Gastrocnemius medialis (tissue), 4 donors: ENCODE data around the gene STRBP.

Source experiments
- POLR2A ChIP-seq, 2 donors: fragments of 450-650 bp; IDR thresholded peaks; one replicate each; pipeline ENCODE4 v1.6.1; 2017; ENCODE audit warnings: antibody characterized with exemption in 2 of 2, mild to moderate bottlenecking in 2 of 2, moderate library complexity in 2 of 2
- TF ChIP-seq, protein P1 (sequence below), 5 experiments: fragments of 450-650 bp in 3 of 5; fragments of 200-600 bp in 2 of 5; sonication (generic) in 2 of 5; IDR thresholded peaks in 4 of 5; conservative IDR thresholded peaks in 1 of 5; 1 replicate in 4 of 5; 2 replicates in 1 of 5; pipeline ENCODE4 v1.5.1; 2016 to 2019; ENCODE audit warnings: antibody characterized with exemption in 5 of 5, mild to moderate bottlenecking in 3 of 5, moderate library complexity in 3 of 5

DNA sequence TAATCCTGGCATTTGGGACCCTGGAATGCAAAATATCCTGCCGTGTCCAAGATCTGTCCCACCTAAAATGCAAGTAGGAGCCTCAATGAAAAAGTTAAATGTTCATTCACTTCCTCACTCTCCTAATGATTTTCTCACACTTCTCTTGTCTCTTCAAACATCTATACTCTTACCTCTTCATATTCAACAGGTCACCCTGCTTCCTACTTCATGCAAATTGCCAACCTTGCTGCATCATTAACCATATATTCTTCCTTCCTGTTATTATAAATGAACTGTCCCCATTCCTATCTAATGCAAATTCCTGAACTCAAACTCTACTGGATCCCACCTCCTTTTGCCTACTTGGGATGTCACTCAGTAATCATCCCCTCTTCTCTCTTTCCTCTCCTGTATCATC lies 74.4 kb downstream of the STRBP start:
- TF ChIP-seq, protein P1, sequence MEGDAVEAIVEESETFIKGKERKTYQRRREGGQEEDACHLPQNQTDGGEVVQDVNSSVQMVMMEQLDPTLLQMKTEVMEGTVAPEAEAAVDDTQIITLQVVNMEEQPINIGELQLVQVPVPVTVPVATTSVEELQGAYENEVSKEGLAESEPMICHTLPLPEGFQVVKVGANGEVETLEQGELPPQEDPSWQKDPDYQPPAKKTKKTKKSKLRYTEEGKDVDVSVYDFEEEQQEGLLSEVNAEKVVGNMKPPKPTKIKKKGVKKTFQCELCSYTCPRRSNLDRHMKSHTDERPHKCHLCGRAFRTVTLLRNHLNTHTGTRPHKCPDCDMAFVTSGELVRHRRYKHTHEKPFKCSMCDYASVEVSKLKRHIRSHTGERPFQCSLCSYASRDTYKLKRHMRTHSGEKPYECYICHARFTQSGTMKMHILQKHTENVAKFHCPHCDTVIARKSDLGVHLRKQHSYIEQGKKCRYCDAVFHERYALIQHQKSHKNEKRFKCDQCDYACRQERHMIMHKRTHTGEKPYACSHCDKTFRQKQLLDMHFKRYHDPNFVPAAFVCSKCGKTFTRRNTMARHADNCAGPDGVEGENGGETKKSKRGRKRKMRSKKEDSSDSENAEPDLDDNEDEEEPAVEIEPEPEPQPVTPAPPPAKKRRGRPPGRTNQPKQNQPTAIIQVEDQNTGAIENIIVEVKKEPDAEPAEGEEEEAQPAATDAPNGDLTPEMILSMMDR (IDR thresholded peaks at IDR 0.05 in 4 of 5, conservative IDR thresholded peaks at IDR 0.05 in 1 of 5): no peak
- TF ChIP-seq POLR2A (IDR thresholded peaks at IDR 0.05): no peak
